Stimulated activated CD8-positive, alpha-beta memory T cell treated with anti-CD3 and anti-CD28 coated beads, Interleukin-4, amount 100 ng/mL, for 1 hour (primary cell): ENCODE results near the gene CLEC18C.
"Not testable (repeated sequence)": the region's sequence is repeated elsewhere in the genome, so short reads cannot be mapped to it uniquely, and the experiment has no call there.

Experiments used
- DNase-seq, 2 donors: peaks; one replicate each; pipeline ENCODE4 v3.0.0-alpha.2; 2020; ENCODE audit warnings: low read depth in 2 of 2, low spot score in 1 of 2

Gene CLEC18C

DNA sequence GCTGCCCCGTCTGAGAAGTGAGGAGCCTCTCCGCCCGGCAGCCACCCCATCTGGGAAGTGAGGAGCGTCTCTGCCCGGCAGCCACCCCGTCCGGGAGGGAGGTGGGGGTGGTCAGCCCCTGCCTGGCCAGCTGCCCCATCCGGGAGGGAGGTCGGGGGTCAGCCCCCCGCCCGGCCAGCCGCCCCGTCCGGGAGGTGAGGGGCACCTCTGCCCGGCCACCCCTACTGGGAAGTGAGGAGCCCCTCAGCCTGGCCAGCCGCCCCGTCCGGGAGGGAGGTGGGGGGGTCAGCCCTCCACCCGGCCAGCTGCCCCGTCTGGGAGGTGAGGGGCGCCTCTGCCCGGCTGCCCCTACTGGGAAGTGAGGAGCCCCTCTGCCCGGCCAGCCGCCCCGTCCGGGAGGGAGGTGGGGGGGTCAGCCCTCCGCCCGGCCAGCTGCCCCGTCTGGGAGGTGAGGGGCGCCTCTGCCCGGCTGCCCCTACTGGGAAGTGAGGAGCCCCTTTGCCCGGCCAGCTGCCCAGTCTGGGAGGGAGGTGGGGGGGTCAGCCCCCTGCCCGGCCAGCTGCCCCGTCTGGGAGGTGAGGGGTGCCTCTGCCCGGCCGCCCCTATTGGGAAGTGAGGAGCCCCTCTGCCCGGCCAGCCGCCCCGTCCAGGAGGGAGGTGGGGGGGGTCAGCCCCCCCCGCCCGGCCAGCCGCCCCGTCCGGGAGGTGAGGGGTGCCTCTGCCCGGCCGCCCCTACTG is 31.2 kb downstream of the CLEC18C start:
- not testable (repeated sequence) for DNase-seq

DNA sequence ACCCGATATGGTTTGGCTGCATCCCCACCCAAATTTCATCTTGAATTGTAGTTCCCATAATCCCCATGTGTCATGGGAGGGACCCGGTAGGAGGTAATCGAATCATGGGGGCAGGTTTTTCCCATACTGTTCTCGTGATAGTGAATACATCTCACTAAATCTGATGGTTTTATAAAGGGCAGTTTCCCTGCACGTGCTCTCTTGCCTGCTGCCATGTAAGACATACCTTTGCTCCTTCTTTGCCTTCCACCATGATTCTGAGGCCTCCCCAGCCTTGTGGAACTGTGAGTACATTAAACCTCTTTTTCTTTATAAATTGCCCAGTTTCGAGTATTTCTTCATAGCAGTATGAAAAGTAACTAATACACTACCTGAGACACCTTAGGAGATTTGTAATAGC is 32.8 kb downstream of the CLEC18C start:
- not testable (repeated sequence) for DNase-seq

DNA sequence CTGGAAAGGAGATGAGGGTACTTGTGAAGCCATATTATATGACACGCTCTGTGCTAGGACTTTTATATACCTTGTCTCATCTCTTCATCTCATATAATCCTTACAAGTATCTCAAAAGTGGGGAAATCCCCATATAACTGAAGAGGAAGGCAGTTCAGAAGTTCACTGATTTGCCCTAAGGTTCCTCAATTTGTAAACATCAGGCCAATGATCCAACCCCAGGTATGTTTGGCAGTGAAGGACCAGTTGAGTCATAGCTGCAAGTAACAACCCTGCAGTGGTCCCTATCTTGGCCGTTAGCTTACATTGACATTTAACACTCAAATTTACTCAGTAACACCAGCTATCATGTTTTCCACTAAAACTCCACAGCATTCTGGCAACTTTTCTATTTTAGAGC is 45.0 kb downstream of the CLEC18C start:
- DNase-seq, result not testable (repeated sequence)

DNA sequence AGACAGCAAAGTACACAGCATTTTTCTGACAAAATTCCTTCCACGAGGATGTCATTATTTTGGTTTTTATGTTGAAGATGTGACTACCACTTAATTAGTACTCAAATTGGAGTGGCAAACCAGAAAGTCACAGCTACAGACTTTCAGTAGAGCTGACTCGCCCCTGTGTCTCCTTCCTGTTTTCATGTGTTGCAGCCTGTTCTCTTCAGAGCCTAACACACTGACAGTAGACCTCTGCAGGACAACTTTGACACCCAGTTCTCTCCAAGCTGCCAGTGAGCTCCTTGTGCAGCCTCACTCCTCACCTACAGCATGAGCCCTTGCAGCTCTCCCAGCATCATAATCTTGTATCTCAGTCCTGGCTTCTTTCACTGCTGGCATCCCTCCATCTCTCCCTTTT is 49.0 kb downstream of the CLEC18C start:
- not testable (repeated sequence) for DNase-seq

DNA sequence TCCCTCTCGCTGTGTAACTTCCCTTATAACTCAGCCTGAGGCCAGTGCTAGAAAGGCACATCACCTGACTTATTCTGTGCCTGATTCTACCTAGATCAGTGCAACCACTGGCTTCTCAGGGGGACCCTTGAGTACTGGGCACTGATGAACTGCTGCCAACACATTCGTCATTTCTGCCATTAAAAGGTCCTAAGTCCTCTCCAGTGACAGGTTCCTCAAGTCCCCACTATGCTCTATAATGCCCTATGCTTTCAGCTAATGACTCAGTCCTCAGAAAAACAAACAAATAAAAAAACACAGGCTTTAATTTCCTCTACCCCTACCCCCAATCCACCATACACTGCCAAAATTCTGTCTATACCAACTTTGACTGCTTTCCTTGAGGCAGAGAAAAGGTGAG is 49.6 kb downstream of the CLEC18C start:
- not testable (repeated sequence) for DNase-seq

DNA sequence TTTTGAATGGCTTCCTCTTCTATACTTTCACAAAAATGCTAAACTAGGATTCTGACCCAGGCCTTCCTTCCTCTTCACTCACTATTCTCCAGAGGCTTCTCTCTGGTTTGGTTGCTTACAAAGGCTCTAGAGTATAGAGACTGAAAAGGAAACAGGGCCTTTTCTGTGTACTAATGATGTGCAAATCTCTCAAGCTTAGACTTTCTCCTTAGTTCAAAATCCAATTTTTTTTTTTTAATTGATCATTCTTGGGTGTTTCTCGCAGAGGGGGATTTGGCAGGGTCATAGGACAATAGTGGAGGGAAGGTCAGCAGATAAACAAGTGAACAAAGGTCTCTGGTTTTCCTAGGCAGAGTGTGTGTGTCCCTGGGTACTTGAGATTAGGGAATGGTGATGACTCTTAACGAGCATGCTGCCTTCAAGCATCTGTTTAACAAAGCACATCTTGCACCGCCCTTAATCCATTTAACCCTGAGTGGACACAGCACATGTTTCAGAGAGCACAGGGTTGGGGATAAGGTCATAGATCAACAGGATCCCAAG is 50.5 kb downstream of the CLEC18C start:
- not testable (repeated sequence) for DNase-seq

DNA sequence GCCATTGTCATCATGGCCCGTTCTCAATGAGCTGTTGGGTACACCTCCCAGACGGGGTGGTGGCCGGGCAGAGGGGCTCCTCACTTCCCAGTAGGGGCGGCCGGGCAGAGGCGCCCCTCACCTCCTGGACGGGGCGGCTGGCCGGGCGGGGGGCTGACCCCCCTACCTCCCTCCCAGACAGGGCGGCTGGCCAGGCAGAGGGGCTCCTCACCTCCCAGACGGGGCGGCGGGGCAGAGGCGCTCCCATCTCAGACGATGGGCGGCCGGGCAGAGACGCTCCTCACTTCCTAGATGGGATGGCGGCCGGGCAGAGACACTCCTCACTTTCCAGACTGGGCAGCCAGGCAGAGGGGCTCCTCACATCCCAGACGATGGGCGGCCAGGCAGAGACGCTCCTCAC is 51.1 kb downstream of the CLEC18C start:
- DNase-seq, result not testable (repeated sequence)

DNA sequence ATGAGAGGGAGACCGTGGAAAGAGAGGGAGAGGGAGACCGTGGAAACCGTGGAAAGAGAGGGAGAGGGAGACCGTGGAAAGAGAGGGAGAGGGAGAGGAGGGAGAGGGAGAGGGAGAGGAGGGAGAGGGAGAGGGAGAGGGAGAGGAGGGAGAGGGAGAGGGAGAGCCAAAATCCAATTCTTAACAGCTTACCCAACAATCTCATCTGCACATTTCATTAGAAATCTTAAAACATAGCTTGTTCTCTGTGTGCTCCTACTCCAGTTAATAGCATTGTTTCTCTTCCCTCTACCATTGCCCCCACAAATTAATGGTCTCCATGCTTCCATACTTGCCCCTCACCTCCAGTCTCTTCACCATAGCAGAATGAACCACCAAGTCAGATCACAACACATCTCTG is 51.8 kb downstream of the CLEC18C start:
- DNase-seq, result not testable (repeated sequence)

DNA sequence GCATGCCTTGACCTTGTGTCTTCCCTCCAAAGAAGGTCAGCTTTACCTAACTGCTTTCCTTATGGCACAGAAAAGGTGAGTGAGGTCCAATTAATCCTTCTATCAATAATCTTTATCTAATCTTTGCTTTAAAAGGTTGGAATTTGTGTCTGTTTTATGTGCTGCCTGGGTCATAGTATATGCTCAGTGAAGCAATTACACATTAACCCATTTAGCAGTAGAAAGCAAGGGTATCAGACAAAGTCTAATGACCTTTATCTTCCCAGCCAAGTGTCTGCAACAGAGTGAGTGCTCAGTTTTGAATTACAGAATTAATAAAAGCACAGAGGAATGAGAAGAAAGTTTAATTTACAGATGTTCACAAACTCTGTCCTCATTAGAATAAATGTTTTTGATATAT is 52.4 kb downstream of the CLEC18C start:
- DNase-seq, result not testable (repeated sequence)

DNA sequence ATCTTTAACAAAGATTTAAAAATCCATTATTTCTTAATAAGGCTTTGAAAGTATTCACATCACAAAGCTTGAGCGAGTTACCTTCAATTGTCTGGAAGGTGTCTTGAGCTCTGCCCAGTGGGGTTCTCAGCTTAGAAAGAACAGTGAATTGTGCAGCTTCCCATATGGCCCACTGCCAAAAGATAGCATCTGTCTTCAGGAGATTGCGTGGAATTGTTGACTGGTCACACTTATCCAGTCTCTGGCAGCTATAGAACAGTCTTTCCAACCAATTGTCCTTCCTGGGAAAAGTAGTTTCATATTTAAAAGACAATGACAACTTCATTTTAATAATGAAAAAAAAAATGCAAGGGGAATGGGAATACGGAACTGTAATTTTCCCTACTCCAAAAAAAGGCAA is 58.2 kb downstream of the CLEC18C start:
- not testable (repeated sequence) for DNase-seq
